HUES48 (cell line): ENCODE measurements around the gene HOXA7.

ENCODE experiments used
- H3K27ac ChIP-seq: one replicate; pipeline ENCODE4 v1.7.0; 2013; ENCODE audit warnings: low read depth, low read length, inconsistent platforms
- H3K27me3 ChIP-seq: 2 replicates; pipeline ENCODE4 v1.6.1; 2013; ENCODE audit warnings: mild to moderate bottlenecking, low read length; ENCODE audit not compliant: control insufficient read depth, insufficient read depth
- H3K36me3 ChIP-seq: 2 replicates; pipeline ENCODE4 v1.6.1; 2013; ENCODE audit warnings: low read length; ENCODE audit not compliant: control insufficient read depth, insufficient read depth
- H3K4me1 ChIP-seq: 2 replicates; pipeline ENCODE4 v1.6.1; 2013; ENCODE audit warnings: mild to moderate bottlenecking, low read length; ENCODE audit not compliant: control insufficient read depth, insufficient read depth
- H3K4me3 ChIP-seq: 2 replicates; pipeline ENCODE4 v1.5.1; 2013; ENCODE audit warnings: mild to moderate bottlenecking, low read depth, low read length
- H3K9ac ChIP-seq: 2 replicates; pipeline ENCODE4 v1.6.1; 2013; ENCODE audit warnings: mild to moderate bottlenecking, low read depth, low read length, moderate library complexity
- H3K9me3 ChIP-seq: 2 replicates; pipeline ENCODE4 v1.6.1; 2013; ENCODE audit warnings: low read length; ENCODE audit not compliant: control insufficient read depth, insufficient read depth

Gene HOXA7

GRCh38 chr7:27192546-27193334 is 36.3 kb upstream of the HOXA7 start:
- peaks cover 100% of the 10 kb centered on the region for H3K27me3 ChIP-seq
- H3K36me3 ChIP-seq, result no peaks in the 10 kb centered on the region
- H3K9ac ChIP-seq, result no peak overlapping the region
- H3K9me3 ChIP-seq, result no peaks in the 10 kb centered on the region
- no peak overlapping the region for H3K4me3 ChIP-seq
- peaks cover 15% of the 10 kb centered on the region for H3K4me1 ChIP-seq
- H3K27ac ChIP-seq, result no peak overlapping the region

- no peak overlapping the region for H3K27ac ChIP-seq
- H3K27me3 ChIP-seq, result peaks cover 100% of the 10 kb centered on the region
- H3K4me1 ChIP-seq, result peaks cover 22% of the 10 kb centered on the region
- H3K9ac ChIP-seq, result no peak overlapping the region
- H3K36me3 ChIP-seq, result no peaks in the 10 kb centered on the region
- no peaks in the 10 kb centered on the region for H3K9me3 ChIP-seq
- no peak overlapping the region for H3K4me3 ChIP-seq
Observed at GRCh38 chr7:27191833-27192545, 35.5 kb upstream of the HOXA7 start.

GRCh38 chr7:27191161-27191731 is 34.8 kb upstream of the HOXA7 start:
- Histone ChIP-seq H3K4me1 (peaks cover 29% of the 10 kb centered on the region), H3K9ac (no peak overlapping the region), H3K9me3 (no peaks in the 10 kb centered on the region), H3K4me3 (no peak overlapping the region), H3K36me3 (no peaks in the 10 kb centered on the region), H3K27me3 (peaks cover 100% of the 10 kb centered on the region), H3K27ac (no peak overlapping the region)

- H3K4me1 ChIP-seq, result peaks cover 39% of the 10 kb centered on the region
- no peak overlapping the region for H3K9ac ChIP-seq
- H3K9me3 ChIP-seq, result no peaks in the 10 kb centered on the region
- no peak overlapping the region for H3K4me3 ChIP-seq
- no peaks in the 10 kb centered on the region for H3K36me3 ChIP-seq
- no peak overlapping the region for H3K27ac ChIP-seq
- peaks cover 100% of the 10 kb centered on the region for H3K27me3 ChIP-seq
Observed at GRCh38 chr7:27189997-27190748, 33.7 kb upstream of the HOXA7 start.

DNA sequence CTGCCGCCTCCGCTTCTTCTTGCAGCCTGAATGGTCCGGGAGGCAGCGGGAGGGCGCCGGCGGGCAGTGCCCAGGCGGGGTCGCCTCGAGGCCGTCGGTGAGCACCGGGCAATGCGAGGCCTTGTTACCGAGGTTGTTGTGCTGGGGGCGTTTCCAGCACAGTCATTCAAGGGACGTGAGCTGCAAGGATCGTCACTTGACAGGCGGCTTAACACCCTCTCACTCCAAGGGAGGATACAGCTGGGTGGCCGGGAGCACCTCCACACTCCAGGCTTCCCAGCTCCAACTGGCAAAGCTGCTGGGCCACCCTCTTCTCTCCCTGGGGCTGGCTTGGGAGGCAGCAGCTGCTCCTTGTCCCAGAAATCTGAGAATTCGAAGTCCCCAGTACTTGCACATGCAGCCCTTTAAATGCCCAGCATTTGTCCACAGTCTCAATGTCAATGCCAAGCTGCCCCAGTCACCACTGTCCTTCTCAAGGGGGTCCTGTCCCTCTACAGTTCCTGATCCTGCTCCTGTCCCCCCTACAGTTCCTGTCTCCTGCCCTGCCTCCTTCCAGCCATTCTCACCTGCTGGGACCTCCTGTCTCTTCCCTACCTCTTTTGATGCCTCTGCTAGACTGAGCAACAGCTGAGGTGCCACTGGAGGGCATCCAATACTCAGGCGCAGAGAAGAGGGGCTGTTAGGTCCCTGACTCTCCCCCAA is 33.0 kb upstream of the HOXA7 start:
- H3K9me3 ChIP-seq, result no peaks in the 10 kb centered on the region
- no peak overlapping the region for H3K27ac ChIP-seq
- H3K4me3 ChIP-seq, result no peak overlapping the region
- H3K36me3 ChIP-seq, result no peaks in the 10 kb centered on the region
- H3K27me3 ChIP-seq, result peaks cover 100% of the 10 kb centered on the region
- H3K9ac ChIP-seq, result no peak overlapping the region
- peaks cover 39% of the 10 kb centered on the region for H3K4me1 ChIP-seq

- Histone ChIP-seq H3K27me3 (peaks cover 100% of the 10 kb centered on the region), H3K36me3 (no peaks in the 10 kb centered on the region), H3K27ac (no peak overlapping the region), H3K9me3 (no peaks in the 10 kb centered on the region), H3K4me3 (no peak overlapping the region; the same call in 1 of the 2 replicates), H3K4me1 (peaks cover 39% of the 10 kb centered on the region), H3K9ac (no peak overlapping the region)
Observed at GRCh38 chr7:27188386-27189294, 32.2 kb upstream of the HOXA7 start.

DNA sequence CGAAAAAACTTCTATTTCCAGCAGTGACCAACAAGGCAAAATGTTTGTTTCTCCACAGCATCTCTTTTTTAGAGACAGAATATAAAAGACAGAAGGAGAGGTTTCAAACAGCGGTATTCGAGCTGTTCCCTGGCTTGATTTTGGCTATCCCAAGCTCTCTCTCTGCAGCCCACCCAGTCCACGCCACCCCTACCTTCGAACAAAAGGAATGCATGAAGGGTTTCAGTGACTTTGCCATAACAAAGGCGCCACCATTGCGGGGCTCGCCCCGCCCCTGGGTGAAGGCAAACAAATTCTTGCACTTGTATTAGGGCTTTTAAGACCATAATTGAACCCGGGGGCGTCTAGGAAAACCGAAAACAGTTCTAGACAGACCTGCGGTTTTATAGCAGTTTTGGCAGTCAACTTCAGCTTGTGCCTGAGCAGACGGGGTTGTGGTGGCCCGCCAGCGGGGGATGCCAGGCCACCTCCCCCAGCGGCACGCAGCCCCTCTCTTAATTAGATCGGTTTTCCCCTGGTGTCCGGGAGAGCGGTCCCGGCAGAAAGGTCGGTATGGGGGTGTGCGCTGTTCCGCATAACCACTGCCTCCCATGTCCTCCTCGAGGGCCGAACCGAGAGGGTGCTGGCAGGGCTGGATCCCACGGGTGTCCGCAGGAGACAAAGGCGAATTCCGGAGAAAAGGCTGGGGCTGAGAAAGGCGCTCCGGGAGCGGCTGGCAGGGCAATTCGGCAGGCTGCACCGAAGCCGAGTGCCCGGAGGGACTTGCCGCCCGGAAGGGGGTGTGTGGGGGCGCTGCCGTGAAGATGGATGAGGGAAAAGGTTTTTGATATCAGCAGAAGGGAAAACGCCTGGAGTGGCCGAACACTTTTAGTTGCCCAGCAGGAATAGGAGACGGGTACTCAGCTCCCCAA is 31.3 kb upstream of the HOXA7 start:
- H3K4me3 ChIP-seq, result no peak overlapping the region
- H3K9me3 ChIP-seq, result no peaks in the 10 kb centered on the region
- H3K27ac ChIP-seq, result no peak overlapping the region
- H3K36me3 ChIP-seq, result no peaks in the 10 kb centered on the region
- H3K4me1 ChIP-seq, result peaks cover 42% of the 10 kb centered on the region
- H3K9ac ChIP-seq, result no peak overlapping the region
- H3K27me3 ChIP-seq, result peaks cover 100% of the 10 kb centered on the region

DNA sequence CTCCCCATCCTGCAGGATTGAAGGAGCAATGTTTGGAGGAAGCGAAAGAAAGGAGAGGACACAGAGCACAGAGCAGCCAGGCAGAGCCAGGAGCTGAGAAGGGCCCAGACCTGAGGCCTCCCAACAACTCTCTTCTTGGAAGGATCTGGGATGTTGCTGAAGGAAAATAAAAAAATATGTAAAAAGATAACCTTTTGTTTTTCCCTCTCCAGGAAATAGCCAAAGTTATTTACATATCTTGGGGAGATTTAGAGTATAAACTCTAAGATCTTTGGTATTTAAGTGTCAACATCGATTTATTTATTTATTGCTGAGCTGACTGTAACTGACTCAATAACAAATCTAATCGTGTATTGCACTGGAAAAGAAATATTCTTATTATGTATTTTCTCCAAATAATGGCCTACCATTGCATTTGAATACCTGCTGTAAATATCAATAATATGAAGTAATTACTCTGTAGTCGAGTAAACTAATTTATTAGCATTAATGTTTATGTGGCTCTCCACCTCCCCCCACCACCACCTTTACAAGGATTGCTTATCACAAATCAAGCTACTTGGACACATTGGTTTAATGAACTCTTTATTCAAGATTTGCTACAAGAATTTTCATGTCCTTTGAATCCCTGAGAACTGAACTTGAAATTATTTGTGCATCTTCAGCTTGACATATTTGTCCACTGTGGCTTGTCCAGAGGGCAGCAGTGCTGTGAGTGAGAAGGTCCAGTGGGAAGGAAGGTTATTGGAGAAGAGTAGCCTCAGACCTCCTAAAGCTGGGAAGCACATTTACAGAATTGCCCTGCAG is 30.4 kb upstream of the HOXA7 start:
- Histone ChIP-seq H3K9me3 (no peaks in the 10 kb centered on the region), H3K27ac (no peak overlapping the region), H3K4me1 (peaks cover 38% of the 10 kb centered on the region), H3K9ac (no peak overlapping the region), H3K4me3 (no peak overlapping the region), H3K27me3 (peaks cover 100% of the 10 kb centered on the region), H3K36me3 (no peaks in the 10 kb centered on the region)
